WTC11 (cell line): ENCODE results near the gene FREM1. TPM values are rescaled to one million over a fixed set of nuclear protein-coding genes. Genes with fewer than 3 reads are reported as not detected.

Experiments used
- ATAC-seq: fragments of 200-7000 bp; cut with Tn5 transposase; 2 replicates; pipeline ENCODE4 v1.10.0; 2021; ENCODE audit warnings: mild to moderate bottlenecking, moderate library complexity
- CTCF ChIA-PET: fragments of 300-600 bp; sonication (Branson Sonifier 250); formaldehyde crosslinking; loops from one replicate; lab custom pipeline; 2021; ENCODE audit warnings: antibody characterized with exemption; lab: Charles Lee
- POLR2A ChIA-PET: fragments of 350-600 bp; sonication (Branson Sonifier 250); formaldehyde crosslinking; loops from one replicate; lab custom pipeline; 2021; ENCODE audit warnings: antibody characterized with exemption; lab: Charles Lee
- DNase-seq: peaks from one replicate; pipeline ENCODE4 v3.0.0; 2021; ENCODE audit warnings: low spot score
- H3K27ac Mint-ChIP-seq: 2 replicates; pipeline ENCODE4 v1.8.0; 2021; ENCODE audit warnings: mixed read lengths
- H3K27me3 Mint-ChIP-seq: 2 replicates; pipeline ENCODE4 v1.8.0; 2021; ENCODE audit warnings: low read depth, mild to moderate bottlenecking, moderate library complexity, mixed read lengths
- H3K36me3 Mint-ChIP-seq: 2 replicates; pipeline ENCODE4 v1.8.0; 2021; ENCODE audit warnings: mixed read lengths
- H3K4me1 Mint-ChIP-seq: 2 replicates; pipeline ENCODE4 v1.8.0; 2022; ENCODE audit warnings: mixed read lengths
- H3K4me3 Mint-ChIP-seq: 2 replicates; pipeline ENCODE4 v1.8.0; 2021; ENCODE audit warnings: mild to moderate bottlenecking, moderate library complexity, mixed read lengths
- H3K9me3 Mint-ChIP-seq: 2 replicates; pipeline ENCODE4 v1.8.0; 2021; ENCODE audit warnings: mixed read lengths
- ATF6 ChIP-seq: sonication (generic); formaldehyde crosslinking; IDR thresholded peaks from 2 replicates; pipeline ENCODE4 v1.8.1; 2023; ENCODE audit warnings: mild to moderate bottlenecking, missing genetic modification reagents
- CREB1 ChIP-seq: sonication (generic); formaldehyde crosslinking; IDR thresholded peaks from 2 replicates; pipeline ENCODE4 v1.8.0; 2023; ENCODE audit warnings: mild to moderate bottlenecking, missing genetic modification reagents
- CTCF ChIP-seq: fragments of 200-600 bp; IDR thresholded peaks from 2 replicates; pipeline ENCODE4 v1.8.0; 2022; ENCODE audit warnings: antibody characterized with exemption
- E2F1 ChIP-seq: sonication (generic); formaldehyde crosslinking; IDR thresholded peaks from 2 replicates; pipeline ENCODE4 v1.8.0; 2022; ENCODE audit warnings: mild to moderate bottlenecking, missing genetic modification reagents
- ESRRA ChIP-seq: sonication (generic); formaldehyde crosslinking; IDR thresholded peaks from 2 replicates; pipeline ENCODE4 v1.8.1; 2022; ENCODE audit warnings: mild to moderate bottlenecking, missing genetic modification reagents, borderline replicate concordance
- ETV6 ChIP-seq: sonication (generic); formaldehyde crosslinking; IDR thresholded peaks from 2 replicates; pipeline ENCODE4 v1.8.1; 2022; ENCODE audit warnings: mild to moderate bottlenecking, missing genetic modification reagents
- FOXP4 ChIP-seq: sonication (generic); formaldehyde crosslinking; IDR thresholded peaks from 2 replicates; pipeline ENCODE4 v1.8.0; 2022; ENCODE audit warnings: mild to moderate bottlenecking, missing genetic modification reagents
- GABPB1 ChIP-seq: sonication (generic); formaldehyde crosslinking; IDR thresholded peaks from 2 replicates; pipeline ENCODE4 v1.8.1; 2023; ENCODE audit warnings: mild to moderate bottlenecking, missing genetic modification reagents
- JAZF1 ChIP-seq: fragments of 250-450 bp; sonication (Bioruptor Pico); IDR thresholded peaks from 2 replicates; pipeline ENCODE4 v1.9.0; 2021; ENCODE audit warnings: moderate library complexity, mild to moderate bottlenecking, inconsistent platforms
- JUN ChIP-seq: sonication (generic); formaldehyde crosslinking; IDR thresholded peaks from 2 replicates; pipeline ENCODE4 v1.8.0; 2023; ENCODE audit warnings: mild to moderate bottlenecking, missing genetic modification reagents
- MAX ChIP-seq: sonication (generic); formaldehyde crosslinking; IDR thresholded peaks from 2 replicates; pipeline ENCODE4 v1.8.0; 2022; ENCODE audit warnings: mild to moderate bottlenecking, missing genetic modification reagents
- MLX ChIP-seq: sonication (generic); formaldehyde crosslinking; IDR thresholded peaks from 2 replicates; pipeline ENCODE4 v1.8.1; 2023; ENCODE audit warnings: mild to moderate bottlenecking, missing genetic modification reagents, moderate library complexity
- MYBL2 ChIP-seq: sonication (generic); formaldehyde crosslinking; IDR thresholded peaks from 2 replicates; pipeline ENCODE4 v1.8.1; 2023; ENCODE audit warnings: mild to moderate bottlenecking, moderate library complexity, missing genetic modification reagents
- NFE2L1 ChIP-seq: sonication (generic); formaldehyde crosslinking; IDR thresholded peaks from 2 replicates; pipeline ENCODE4 v1.8.1; 2023; ENCODE audit warnings: missing genetic modification reagents
- PRRX2 ChIP-seq: fragments of 250-450 bp; sonication (Bioruptor Pico); IDR thresholded peaks from 2 replicates; pipeline ENCODE4 v1.8.0; 2021; ENCODE audit warnings: mild to moderate bottlenecking
- RELA ChIP-seq: sonication (generic); formaldehyde crosslinking; IDR thresholded peaks from 2 replicates; pipeline ENCODE4 v1.8.1; 2022; ENCODE audit warnings: missing genetic modification reagents, mild to moderate bottlenecking, borderline replicate concordance
- SMAD4 ChIP-seq: sonication (generic); formaldehyde crosslinking; IDR thresholded peaks from 2 replicates; pipeline ENCODE4 v1.8.0; 2022; ENCODE audit warnings: mild to moderate bottlenecking, missing genetic modification reagents
- TCF7 ChIP-seq: sonication (generic); formaldehyde crosslinking; IDR thresholded peaks from 2 replicates; pipeline ENCODE4 v1.8.0; 2022; ENCODE audit warnings: mild to moderate bottlenecking, low read depth, missing genetic modification reagents, moderate library complexity
- TEAD1 ChIP-seq: sonication (generic); formaldehyde crosslinking; IDR thresholded peaks from 2 replicates; pipeline ENCODE4 v1.8.0; 2022; ENCODE audit warnings: mild to moderate bottlenecking, missing genetic modification reagents
- TP53 ChIP-seq: sonication (generic); formaldehyde crosslinking; IDR thresholded peaks from 2 replicates; pipeline ENCODE4 v1.8.1; 2023; ENCODE audit warnings: mild to moderate bottlenecking, missing genetic modification reagents
- USF1 ChIP-seq: sonication (generic); formaldehyde crosslinking; IDR thresholded peaks from 2 replicates; pipeline ENCODE4 v1.8.0; 2022; ENCODE audit warnings: mild to moderate bottlenecking, missing genetic modification reagents
- ZMAT4 ChIP-seq: fragments of 250-450 bp; sonication (Bioruptor Pico); IDR thresholded peaks from 2 replicates; pipeline ENCODE4 v1.9.0; 2021; ENCODE audit warnings: mild to moderate bottlenecking
- ZNF121 ChIP-seq: sonication (generic); formaldehyde crosslinking; IDR thresholded peaks from 2 replicates; pipeline ENCODE4 v1.8.0; 2023; ENCODE audit warnings: missing genetic modification reagents
- ZNF219 ChIP-seq: sonication (generic); formaldehyde crosslinking; IDR thresholded peaks from 2 replicates; pipeline ENCODE4 v1.8.0; 2023; ENCODE audit warnings: missing genetic modification reagents, mild to moderate bottlenecking, borderline replicate concordance
- ZNF425 ChIP-seq: fragments of 250-450 bp; sonication (Bioruptor Pico); conservative IDR thresholded peaks from 2 replicates; pipeline ENCODE4 v1.9.0; 2021; ENCODE audit warnings: mild to moderate bottlenecking
- total RNA-seq: library from RNA; stranded (reverse); gene quantifications from 3 replicates; pipeline ENCODE4 v1.2.3, GENCODE V29; 2021

FREM1 gene
- total RNA-seq, 1 experiment from 2014 or later, result 2.8 TPM

GRCh38 chr9:14710804-14711203 lies 199.4 kb downstream of the FREM1 start:
- no peak overlapping the region for H3K4me3 Mint-ChIP-seq
- peaks cover 55% of the 10 kb centered on the region for H3K27me3 Mint-ChIP-seq
- H3K9me3 Mint-ChIP-seq, result peaks cover 36% of the 10 kb centered on the region

GRCh38 chr9:14706530-14707140 lies 203.6 kb downstream of the FREM1 start:
- peaks cover 42% of the 10 kb centered on the region for H3K9me3 Mint-ChIP-seq
- H3K4me3 Mint-ChIP-seq, result no peak overlapping the region
- ChIA-PET CTCF (no interaction called here), POLR2A (no interaction called here)
- DNase-seq (no peak), ATAC-seq (no peak)
- peaks cover 29% of the 10 kb centered on the region for H3K27me3 Mint-ChIP-seq
- no peak overlapping the region for H3K27ac Mint-ChIP-seq
- peaks cover 18% of the 10 kb centered on the region for H3K36me3 Mint-ChIP-seq
- H3K4me1 Mint-ChIP-seq, result peaks cover 7% of the 10 kb centered on the region; the same call in 1 of the 2 replicates
- TF ChIP-seq JUN (CRISPR knock-in tag) (no peak), ZMAT4 (CRISPR knock-in tag) (no peak), FOXP4 (CRISPR knock-in tag) (no peak), ATF6 (CRISPR knock-in tag) (no peak), TEAD1 (CRISPR knock-in tag) (no peak), ETV6 (CRISPR knock-in tag) (no peak), TP53 (CRISPR knock-in tag) (no peak), ZNF121 (CRISPR knock-in tag) (no peak), MAX (CRISPR knock-in tag) (no peak), PRRX2 (CRISPR knock-in tag) (no peak), MYBL2 (CRISPR knock-in tag) (no peak), TCF7 (CRISPR knock-in tag) (no peak), CTCF (no peak), MLX (CRISPR knock-in tag) (no peak), ZNF219 (no peak), USF1 (CRISPR knock-in tag) (no peak)

More at GRCh38 chr9:14710804-14711203, 199.4 kb downstream of the FREM1 start:
- ChIA-PET POLR2A (no interaction called here), CTCF (no interaction called here)
- DNase-seq, result no peak
- no peak overlapping the region for H3K27ac Mint-ChIP-seq
- no peak for ATAC-seq
- TF ChIP-seq E2F1 (CRISPR knock-in tag) (no peak), ZNF425 (CRISPR knock-in tag) (no peak), NFE2L1 (no peak), CREB1 (CRISPR knock-in tag) (no peak), ESRRA (CRISPR knock-in tag) (no peak), SMAD4 (CRISPR knock-in tag) (no peak), GABPB1 (CRISPR knock-in tag) (no peak), MYBL2 (CRISPR knock-in tag) (no peak), RELA (CRISPR knock-in tag) (no peak), JAZF1 (CRISPR knock-in tag) (no peak)
- no peaks in the 10 kb centered on the region for H3K4me1 Mint-ChIP-seq
- peaks cover 11% of the 10 kb centered on the region for H3K36me3 Mint-ChIP-seq
